IMR-90 (cell line): ENCODE data around the gene SHC1.

Experiments used
- CTCF ChIP-seq: conservative IDR thresholded peaks from 2 replicates; pipeline ENCODE4 v1.5.1; 2012; ENCODE audit warnings: mild to moderate bottlenecking, low read depth, low read length, improper control_type of control experiment
- FOS ChIP-seq: fragments of 150-350 bp; IDR thresholded peaks from 2 replicates; pipeline ENCODE4 v1.6.1; 2016; ENCODE audit warnings: low read depth, low read length
- MAFK ChIP-seq: IDR thresholded peaks from 2 replicates; pipeline ENCODE4 v1.6.1; 2012; ENCODE audit warnings: low read depth, low read length, improper control_type of control experiment
- POLR2A ChIP-seq: IDR thresholded peaks from 2 replicates; pipeline ENCODE4 v1.6.1; 2012; ENCODE audit warnings: mild to moderate bottlenecking, low read depth, low read length

DNA sequence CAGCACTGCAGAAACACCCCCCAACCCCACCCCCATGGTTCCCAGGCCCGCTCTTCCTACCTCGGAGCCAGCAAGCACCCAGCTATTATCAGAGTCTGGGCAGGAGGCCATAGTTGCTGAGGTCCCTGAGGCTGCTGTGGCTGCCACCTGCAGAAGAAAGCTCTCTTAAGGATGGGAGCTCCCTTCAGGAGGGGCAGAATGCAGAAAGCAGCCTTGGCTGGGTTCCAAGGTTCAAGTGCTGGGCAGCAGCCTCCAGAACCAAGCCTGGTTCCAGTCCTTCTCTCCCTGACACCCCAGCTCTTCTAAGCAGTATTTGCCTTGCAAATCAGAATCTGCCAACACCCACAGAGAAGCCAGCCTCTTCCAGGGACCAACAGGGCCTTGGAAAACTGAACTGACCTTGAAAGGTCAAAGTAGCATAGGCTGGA is 16.9 kb downstream of the SHC1 start:
- TF ChIP-seq CTCF (no peak), POLR2A (no peak), MAFK (no peak), FOS (no peak)
